ENCODE results near the gene ZNF282.
"Not testable (repeated sequence)": the region's sequence is repeated elsewhere in the genome, so short reads cannot be mapped to it uniquely, and the experiment has no call there.

Gene ZNF282

GRCh38 chr7:149261316-149261828, 66.0 kb downstream of the ZNF282 start:
- DNase-seq = no peak

- peak; percentile 84 for DNase-seq
Measured at GRCh38 chr7:149261829-149262617, 66.7 kb downstream of the ZNF282 start, which contains the start of gene ZNF783. TSS of gene ZNF783 (plus strand) at chr7:149262196. CDS start at chr7:149262334, 138 bp downstream.

- no peak for DNase-seq
Measured at GRCh38 chr7:149266451-149266850, 71.1 kb downstream of the ZNF282 start.

GRCh38 chr7:149267733-149268132, 72.4 kb downstream of the ZNF282 start:
- DNase-seq = no peak

- not testable (repeated sequence) for DNase-seq
Measured at GRCh38 chr7:149274424-149274823, 79.1 kb downstream of the ZNF282 start.
